H1 (cell line): ENCODE results near the gene MBOAT1. TPM values are rescaled to one million over a fixed set of nuclear protein-coding genes. Genes with fewer than 3 reads are reported as not detected.

Experiments
- CEBPB ChIP-seq: IDR thresholded peaks from 2 replicates; pipeline ENCODE4 v1.6.1; 2012; ENCODE audit warnings: low read depth, low read length
- CHD2 ChIP-seq: IDR thresholded peaks from 2 replicates; pipeline ENCODE4 v1.6.1; 2012; ENCODE audit warnings: low read length, improper control_type of control experiment
- JUN ChIP-seq: IDR thresholded peaks from 2 replicates; pipeline ENCODE4 v1.6.1; 2011; ENCODE audit warnings: low read depth, mild to moderate bottlenecking, improper control_type of control experiment, low read length
- KDM5A ChIP-seq: fragments of 200-600 bp; IDR thresholded peaks from 2 replicates; pipeline ENCODE4 v1.7.1; 2012; ENCODE audit warnings: mild to moderate bottlenecking, low read length, inconsistent platforms, mixed read lengths
- MAFK ChIP-seq: IDR thresholded peaks from 2 replicates; pipeline ENCODE4 v1.6.1; 2012; ENCODE audit warnings: low read depth, mild to moderate bottlenecking, improper control_type of control experiment, low read length
- NRF1 ChIP-seq: IDR thresholded peaks from 2 replicates; pipeline ENCODE4 v1.6.1; 2011; ENCODE audit warnings: mild to moderate bottlenecking, low read depth, low read length, improper control_type of control experiment
- POLR2A ChIP-seq, 2 experiments: IDR thresholded peaks; 1 replicate in 1 of 2; 2 replicates in 1 of 2; pipeline ENCODE4 v1.6.1; 2011; ENCODE audit warnings: low read depth in 2 of 2, low read length in 2 of 2, mild to moderate bottlenecking in 2 of 2; ENCODE audit errors: control extremely low read depth in 1 of 2
- SIN3A ChIP-seq, 2 experiments: IDR thresholded peaks in 1 of 2; conservative IDR thresholded peaks in 1 of 2; 2 replicates each; pipeline ENCODE4 v1.6.1; 2011 to 2012; ENCODE audit warnings: low read length in 2 of 2, improper control_type of control experiment in 1 of 2, low read depth in 1 of 2, mild to moderate bottlenecking in 1 of 2
- polyA plus RNA-seq, 7 experiments: library from polyadenylated mRNA; depleted of rRNA in 3 of 7; stranded (reverse) in 5 of 7; unstranded in 2 of 7; fragments of >200 nt in 5 of 7; fragments of 200-250 nt in 2 of 7; gene quantifications; 1 replicate in 5 of 7; 2 replicates in 1 of 7; 4 replicates in 1 of 7; pipeline versions ENCODE4 v1.2.1 to v1.2.3, GENCODE V29; 2011 to 2013; ENCODE audit warnings: missing spikeins in 2 of 7, mixed read lengths in 2 of 7
- total RNA-seq: library from RNA; stranded (reverse); fragmentation: NEBNext Ultra II Directional; extraction: Animal tissue kit (Norgen Biotek cat#: 25700); gene quantifications from 2 replicates; pipeline ENCODE4 v1.2.1, GENCODE V29; 2021
- TF ChIP-seq, protein P1 (sequence below): fragments of 300-600 bp; sonication (generic); IDR thresholded peaks from 2 replicates; pipeline ENCODE4 v1.7.1; 2012; ENCODE audit warnings: low read length, moderate library complexity, mild to moderate bottlenecking, inconsistent platforms; ENCODE audit not compliant: insufficient replicate concordance
- TF ChIP-seq, protein P2 (sequence below): IDR thresholded peaks from 2 replicates; pipeline ENCODE4 v1.6.1; 2012; ENCODE audit warnings: inconsistent platforms
- TF ChIP-seq, protein P3 (sequence below): IDR thresholded peaks from 2 replicates; pipeline ENCODE4 v1.6.1; 2011; ENCODE audit warnings: low read length, improper control_type of control experiment

Gene MBOAT1
- total and polyA plus RNA-seq, 2 of the 8 experiments (the other 6 are each of a cell fraction or from before 2014, with no cell fraction given): 4.9 to 19.5 TPM

DNA sequence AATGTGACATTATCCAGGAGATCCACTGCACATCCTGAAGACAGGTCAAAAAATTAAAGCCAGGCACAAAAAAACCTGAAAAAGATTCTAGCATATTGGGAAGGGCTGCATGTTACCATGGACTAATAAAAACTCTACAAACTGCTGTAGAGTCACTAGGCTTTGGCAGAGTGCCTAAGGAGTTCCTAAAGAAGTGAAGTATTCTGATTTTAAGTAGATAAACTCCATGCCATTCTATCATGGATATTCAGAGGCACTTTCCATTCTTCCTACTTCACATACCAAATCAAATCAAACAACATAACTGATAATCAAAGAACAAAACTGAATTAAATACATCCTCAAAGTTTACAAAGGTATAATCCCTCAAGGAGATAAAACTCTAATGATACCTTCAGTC is 3.0 kb upstream of the MBOAT1 start (continued):
- TF ChIP-seq, protein P1, sequence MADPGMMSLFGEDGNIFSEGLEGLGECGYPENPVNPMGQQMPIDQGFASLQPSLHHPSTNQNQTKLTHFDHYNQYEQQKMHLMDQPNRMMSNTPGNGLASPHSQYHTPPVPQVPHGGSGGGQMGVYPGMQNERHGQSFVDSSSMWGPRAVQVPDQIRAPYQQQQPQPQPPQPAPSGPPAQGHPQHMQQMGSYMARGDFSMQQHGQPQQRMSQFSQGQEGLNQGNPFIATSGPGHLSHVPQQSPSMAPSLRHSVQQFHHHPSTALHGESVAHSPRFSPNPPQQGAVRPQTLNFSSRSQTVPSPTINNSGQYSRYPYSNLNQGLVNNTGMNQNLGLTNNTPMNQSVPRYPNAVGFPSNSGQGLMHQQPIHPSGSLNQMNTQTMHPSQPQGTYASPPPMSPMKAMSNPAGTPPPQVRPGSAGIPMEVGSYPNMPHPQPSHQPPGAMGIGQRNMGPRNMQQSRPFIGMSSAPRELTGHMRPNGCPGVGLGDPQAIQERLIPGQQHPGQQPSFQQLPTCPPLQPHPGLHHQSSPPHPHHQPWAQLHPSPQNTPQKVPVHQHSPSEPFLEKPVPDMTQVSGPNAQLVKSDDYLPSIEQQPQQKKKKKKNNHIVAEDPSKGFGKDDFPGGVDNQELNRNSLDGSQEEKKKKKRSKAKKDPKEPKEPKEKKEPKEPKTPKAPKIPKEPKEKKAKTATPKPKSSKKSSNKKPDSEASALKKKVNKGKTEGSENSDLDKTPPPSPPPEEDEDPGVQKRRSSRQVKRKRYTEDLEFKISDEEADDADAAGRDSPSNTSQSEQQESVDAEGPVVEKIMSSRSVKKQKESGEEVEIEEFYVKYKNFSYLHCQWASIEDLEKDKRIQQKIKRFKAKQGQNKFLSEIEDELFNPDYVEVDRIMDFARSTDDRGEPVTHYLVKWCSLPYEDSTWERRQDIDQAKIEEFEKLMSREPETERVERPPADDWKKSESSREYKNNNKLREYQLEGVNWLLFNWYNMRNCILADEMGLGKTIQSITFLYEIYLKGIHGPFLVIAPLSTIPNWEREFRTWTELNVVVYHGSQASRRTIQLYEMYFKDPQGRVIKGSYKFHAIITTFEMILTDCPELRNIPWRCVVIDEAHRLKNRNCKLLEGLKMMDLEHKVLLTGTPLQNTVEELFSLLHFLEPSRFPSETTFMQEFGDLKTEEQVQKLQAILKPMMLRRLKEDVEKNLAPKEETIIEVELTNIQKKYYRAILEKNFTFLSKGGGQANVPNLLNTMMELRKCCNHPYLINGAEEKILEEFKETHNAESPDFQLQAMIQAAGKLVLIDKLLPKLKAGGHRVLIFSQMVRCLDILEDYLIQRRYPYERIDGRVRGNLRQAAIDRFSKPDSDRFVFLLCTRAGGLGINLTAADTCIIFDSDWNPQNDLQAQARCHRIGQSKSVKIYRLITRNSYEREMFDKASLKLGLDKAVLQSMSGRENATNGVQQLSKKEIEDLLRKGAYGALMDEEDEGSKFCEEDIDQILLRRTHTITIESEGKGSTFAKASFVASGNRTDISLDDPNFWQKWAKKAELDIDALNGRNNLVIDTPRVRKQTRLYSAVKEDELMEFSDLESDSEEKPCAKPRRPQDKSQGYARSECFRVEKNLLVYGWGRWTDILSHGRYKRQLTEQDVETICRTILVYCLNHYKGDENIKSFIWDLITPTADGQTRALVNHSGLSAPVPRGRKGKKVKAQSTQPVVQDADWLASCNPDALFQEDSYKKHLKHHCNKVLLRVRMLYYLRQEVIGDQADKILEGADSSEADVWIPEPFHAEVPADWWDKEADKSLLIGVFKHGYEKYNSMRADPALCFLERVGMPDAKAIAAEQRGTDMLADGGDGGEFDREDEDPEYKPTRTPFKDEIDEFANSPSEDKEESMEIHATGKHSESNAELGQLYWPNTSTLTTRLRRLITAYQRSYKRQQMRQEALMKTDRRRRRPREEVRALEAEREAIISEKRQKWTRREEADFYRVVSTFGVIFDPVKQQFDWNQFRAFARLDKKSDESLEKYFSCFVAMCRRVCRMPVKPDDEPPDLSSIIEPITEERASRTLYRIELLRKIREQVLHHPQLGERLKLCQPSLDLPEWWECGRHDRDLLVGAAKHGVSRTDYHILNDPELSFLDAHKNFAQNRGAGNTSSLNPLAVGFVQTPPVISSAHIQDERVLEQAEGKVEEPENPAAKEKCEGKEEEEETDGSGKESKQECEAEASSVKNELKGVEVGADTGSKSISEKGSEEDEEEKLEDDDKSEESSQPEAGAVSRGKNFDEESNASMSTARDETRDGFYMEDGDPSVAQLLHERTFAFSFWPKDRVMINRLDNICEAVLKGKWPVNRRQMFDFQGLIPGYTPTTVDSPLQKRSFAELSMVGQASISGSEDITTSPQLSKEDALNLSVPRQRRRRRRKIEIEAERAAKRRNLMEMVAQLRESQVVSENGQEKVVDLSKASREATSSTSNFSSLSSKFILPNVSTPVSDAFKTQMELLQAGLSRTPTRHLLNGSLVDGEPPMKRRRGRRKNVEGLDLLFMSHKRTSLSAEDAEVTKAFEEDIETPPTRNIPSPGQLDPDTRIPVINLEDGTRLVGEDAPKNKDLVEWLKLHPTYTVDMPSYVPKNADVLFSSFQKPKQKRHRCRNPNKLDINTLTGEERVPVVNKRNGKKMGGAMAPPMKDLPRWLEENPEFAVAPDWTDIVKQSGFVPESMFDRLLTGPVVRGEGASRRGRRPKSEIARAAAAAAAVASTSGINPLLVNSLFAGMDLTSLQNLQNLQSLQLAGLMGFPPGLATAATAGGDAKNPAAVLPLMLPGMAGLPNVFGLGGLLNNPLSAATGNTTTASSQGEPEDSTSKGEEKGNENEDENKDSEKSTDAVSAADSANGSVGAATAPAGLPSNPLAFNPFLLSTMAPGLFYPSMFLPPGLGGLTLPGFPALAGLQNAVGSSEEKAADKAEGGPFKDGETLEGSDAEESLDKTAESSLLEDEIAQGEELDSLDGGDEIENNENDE: no peak
- TF ChIP-seq CEBPB: no peak
- TF ChIP-seq NRF1: no peak
- TF ChIP-seq, protein P2, sequence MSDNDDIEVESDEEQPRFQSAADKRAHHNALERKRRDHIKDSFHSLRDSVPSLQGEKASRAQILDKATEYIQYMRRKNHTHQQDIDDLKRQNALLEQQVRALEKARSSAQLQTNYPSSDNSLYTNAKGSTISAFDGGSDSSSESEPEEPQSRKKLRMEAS: no peak
- TF ChIP-seq, protein P3, sequence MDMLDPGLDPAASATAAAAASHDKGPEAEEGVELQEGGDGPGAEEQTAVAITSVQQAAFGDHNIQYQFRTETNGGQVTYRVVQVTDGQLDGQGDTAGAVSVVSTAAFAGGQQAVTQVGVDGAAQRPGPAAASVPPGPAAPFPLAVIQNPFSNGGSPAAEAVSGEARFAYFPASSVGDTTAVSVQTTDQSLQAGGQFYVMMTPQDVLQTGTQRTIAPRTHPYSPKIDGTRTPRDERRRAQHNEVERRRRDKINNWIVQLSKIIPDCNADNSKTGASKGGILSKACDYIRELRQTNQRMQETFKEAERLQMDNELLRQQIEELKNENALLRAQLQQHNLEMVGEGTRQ: no peak
- TF ChIP-seq KDM5A: no peak
- TF ChIP-seq POLR2A (IDR thresholded peaks at IDR 0.05; ENCODE audit: control extremely low read depth in 1 of 2, low read depth in 2 of 2, low read length in 2 of 2): no peak
- no peak for TF ChIP-seq SIN3A (conservative IDR thresholded peaks at IDR 0.05 in 1 of 2, IDR thresholded peaks at IDR 0.05 in 1 of 2; ENCODE audit: low read depth in 1 of 2, low read length in 2 of 2)
- no peak for TF ChIP-seq JUN
- TF ChIP-seq MAFK: no peak
- TF ChIP-seq CHD2: no peak
- TF ChIP-seq, all 59 proteins: peak for 0
